ENCODE data around the gene MED13L.

- TF ChIP-seq CTCF (IDR thresholded peaks at IDR 0.05) (no peak), NFATC4 (CRISPR knock-in tag; IDR thresholded peaks at IDR 0.05) (no peak), ATF3 (CRISPR knock-in tag; conservative IDR thresholded peaks at IDR 0.05) (no peak), USF1 (CRISPR knock-in tag; IDR thresholded peaks at IDR 0.05) (no peak), CBFB (CRISPR knock-in tag; IDR thresholded peaks at IDR 0.05; ENCODE audit: low read depth) (no peak), FOXJ3 (CRISPR knock-in tag; IDR thresholded peaks at IDR 0.05; ENCODE audit: borderline replicate concordance) (no peak), IRF1 (CRISPR knock-in tag; IDR thresholded peaks at IDR 0.05) (no peak)
Observed at GRCh38 chr12:116206828-116207227, 70.7 kb downstream of the MED13L start.

Data from WTC11 (cell line).